ENCODE measurements around the gene ERMN.
"Not testable (repeated sequence)": the region's sequence is repeated elsewhere in the genome, so short reads cannot be mapped to it uniquely, and the experiment has no call there.

The ERMN gene, protein sequence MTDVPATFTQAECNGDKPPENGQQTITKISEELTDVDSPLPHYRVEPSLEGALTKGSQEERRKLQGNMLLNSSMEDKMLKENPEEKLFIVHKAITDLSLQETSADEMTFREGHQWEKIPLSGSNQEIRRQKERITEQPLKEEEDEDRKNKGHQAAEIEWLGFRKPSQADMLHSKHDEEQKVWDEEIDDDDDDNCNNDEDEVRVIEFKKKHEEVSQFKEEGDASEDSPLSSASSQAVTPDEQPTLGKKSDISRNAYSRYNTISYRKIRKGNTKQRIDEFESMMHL

DNA sequence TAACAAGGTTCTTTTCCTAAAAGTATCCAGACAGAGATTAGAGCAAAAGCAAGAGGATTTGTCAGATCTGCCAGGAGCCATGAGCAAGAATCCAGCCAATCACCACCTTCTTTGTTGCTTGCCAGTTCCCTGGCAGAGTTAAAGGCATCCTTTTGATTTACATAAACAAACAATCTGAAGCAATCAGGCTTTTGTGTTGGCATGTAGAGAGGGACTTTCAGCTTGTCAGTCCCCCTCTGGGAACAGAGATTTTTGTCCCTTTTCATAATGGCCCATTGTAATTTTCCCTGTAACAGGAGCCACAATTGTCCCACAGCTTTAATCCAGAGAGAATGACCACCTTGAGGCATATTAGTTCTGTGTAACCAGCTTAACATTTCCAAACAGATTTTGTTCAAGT, at the start of gene ERMN:
Gene ERMN, minus strand, starts transcription at position 39 of the 400 bp plus-strand sequence. CDS start 182 bp downstream, outside the sequence.
- DNase-seq (ENCODE audit: low spot score) = no peak

DNA sequence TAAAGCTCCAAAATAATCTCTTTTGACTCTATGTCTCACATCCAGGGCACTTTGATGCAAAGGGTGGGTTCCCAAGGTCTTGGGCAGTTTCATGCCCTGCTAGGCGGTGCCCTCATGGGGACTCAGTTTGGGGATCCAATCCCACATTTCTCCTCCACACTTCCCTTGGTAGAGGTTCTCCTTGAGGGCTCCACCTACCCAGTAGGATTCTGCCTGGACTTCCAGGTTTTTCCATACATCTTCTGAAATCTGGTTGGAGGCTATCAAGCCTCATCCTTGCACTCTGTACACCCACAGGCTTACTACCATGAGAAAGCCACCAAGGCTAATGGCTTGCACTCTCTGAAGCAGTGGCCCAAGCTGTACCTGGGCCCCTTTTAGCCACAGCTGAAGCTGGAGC, 49.8 kb upstream of the ERMN start:
- DNase-seq (ENCODE audit: low spot score) = no peak

DNA sequence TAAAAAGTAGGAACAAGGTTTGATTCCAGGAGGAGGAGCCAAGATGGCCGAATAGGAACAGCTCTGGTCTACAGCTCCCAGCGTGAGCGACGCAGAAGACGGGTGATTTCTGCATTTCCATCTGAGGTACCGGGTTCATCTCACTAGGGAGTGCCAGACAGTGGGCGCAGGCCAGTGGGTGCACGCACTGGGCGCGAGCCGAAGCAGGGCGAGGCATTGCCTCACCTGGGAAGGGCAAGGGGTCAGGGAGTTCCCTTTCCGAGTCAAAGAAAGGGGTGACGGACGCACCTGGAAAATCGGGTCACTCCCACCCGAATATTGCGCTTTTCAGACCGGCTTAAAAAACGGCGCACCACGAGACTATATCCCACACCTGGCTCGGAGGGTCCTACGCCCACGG, 42.9 kb upstream of the ERMN start:
- not testable (repeated sequence) for DNase-seq (ENCODE audit: low spot score)

DNA sequence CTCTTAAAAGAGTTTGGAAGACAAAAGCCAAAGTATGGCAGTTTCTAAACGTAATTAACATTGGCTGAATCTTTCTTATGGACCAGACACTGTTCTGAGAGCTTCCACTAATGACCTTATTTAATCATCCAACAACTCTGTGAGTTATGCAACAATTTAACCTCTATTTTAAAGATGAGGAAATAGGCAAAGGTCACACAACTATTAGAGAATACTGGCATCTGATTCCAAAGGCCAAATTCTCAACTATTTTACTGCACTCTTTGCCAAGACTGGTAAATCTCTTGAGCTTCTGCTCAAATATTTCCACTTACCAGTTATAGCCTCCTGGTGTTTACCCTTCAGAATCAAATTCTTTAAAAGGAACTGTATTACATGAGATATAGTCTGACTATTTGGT, 42.1 kb upstream of the ERMN start:
- DNase-seq (ENCODE audit: low spot score) = no peak

DNA sequence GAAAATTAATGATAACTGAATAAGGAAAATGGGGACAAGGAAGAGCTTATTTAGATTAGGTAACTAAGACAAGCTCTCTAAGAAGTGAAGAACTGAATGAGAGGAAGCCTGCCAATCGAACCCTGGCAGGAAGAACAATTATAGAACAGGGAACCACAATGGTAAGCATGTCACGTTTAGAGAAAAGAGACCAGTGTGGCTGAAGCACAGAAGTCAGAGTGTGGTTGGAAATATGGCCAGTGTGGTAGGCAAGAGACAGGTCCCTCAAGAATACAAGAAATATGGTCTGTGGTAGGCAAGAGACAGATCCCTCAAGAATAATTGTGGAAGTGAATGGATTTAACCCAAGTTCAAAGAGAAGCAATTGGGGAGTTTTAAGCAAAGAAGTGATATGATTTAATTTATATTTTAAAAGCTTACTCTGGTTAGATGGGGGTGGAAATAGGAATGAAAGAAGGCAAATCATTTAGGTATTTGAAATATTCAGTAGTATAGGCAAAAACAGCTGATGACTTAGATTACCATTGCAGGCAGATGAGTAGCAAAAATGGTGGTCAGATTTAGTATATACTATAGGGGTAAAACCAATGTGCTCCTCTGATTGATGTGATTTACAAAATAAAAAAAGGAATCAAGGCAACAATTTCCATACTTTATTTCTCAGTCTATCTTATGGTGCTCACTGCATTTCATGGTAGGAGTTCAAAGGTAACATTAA, 38.8 kb upstream of the ERMN start:
- no peak for DNase-seq (ENCODE audit: low spot score)

DNA sequence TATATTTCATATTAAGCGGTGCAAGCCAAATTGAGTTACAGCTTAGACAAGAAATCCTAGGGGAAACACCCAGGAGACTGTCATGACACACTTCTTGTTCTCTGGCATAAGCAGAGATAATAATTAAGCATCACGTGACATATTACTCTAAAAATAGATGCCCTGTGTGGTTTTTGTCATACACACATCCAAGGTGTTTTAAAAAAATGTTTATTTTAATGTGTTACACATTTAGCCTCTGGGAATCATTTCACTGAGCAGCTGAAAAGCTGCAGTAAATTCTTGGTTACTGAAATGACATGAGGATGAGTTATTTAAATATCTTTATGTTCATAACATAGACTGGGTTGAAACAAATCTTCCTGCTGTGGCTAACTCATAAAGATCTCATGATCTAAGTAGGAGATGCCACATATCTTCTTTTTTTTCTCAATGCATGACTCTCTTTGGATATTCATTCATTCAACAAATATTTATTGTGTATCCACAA, 38.0 kb upstream of the ERMN start:
- peak; percentile 17 for DNase-seq (ENCODE audit: low spot score)

DNA sequence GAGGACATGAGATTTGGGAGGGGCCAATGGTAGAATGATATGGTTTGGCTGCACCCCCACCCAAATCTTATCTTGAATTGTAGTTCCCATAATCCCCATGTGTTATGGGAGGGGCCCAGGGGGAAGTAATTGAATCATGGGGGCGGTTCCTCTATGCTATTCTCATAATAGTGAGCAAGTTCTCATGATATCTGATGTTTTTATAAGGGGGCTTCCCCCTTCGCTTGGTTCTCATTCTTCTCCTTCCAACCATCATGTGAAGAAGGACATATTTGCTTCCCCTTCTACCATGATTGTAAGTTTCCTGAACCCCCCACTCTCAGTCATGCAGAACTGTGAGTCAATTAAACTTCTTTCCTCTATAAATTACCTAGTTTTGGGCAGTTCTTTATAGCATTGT, 37.0 kb upstream of the ERMN start:
- DNase-seq (ENCODE audit: low spot score) = no peak

DNA sequence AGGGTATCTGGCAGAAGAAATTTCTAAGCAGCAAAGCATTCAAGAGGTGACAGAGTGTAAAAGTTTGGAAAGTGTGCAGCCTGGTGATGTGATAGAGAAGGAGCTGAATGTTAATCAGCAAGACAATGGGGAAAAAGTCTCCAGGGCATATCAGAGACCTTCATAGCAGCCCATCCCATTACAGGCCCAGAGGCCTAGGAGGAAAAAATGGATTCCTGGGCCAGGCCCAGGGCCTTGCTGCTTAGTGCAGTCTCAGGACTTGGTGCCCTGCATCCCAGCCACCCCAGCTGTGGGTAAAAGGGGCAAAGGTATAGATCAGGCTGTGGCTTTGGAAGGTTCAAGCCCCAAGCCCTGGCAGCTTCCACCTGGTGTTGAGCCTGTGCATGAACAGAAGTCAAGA, 35.9 kb upstream of the ERMN start:
- no peak for DNase-seq (ENCODE audit: low spot score)

DNA sequence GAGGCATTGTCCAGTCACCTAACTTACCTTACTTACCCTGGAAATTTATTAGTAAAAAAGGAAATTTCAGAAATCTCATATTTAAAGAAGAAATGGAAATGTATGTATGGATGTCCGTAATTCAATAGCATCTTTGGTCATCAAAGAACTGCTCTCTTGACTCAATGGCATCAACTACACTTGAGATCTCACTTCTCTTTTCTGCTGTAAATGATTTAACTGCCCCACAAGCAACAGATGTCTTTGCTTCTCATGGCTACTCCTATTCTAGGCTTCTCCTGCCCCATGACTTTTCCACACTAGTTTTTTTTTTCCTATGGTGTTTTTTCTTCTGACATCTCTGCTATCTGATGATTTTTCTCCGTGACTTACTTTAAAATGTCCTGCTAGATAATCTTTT, 34.0 kb upstream of the ERMN start:
- no peak for DNase-seq (ENCODE audit: low spot score)

DNA sequence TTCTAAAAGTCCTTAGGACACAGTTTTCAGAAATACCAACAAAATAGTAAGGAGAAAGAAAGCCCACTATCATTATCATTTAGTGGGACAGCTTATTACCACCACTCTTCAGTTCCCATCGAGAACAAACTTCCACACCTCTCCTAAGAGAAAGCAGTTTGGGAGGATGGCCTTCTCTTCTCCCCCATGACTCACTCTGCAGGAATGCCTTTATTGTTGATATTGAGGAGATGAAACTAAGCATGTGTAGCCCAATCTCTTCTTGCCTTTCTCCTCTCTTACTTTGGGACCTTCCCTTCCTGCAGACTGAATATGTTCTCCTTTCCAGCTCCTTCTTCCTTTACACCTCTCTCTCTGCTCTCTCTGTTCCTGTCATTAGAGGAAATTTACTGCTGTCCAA, 30.0 kb upstream of the ERMN start:
- peak; percentile 52 for DNase-seq (ENCODE audit: low spot score)

DNA sequence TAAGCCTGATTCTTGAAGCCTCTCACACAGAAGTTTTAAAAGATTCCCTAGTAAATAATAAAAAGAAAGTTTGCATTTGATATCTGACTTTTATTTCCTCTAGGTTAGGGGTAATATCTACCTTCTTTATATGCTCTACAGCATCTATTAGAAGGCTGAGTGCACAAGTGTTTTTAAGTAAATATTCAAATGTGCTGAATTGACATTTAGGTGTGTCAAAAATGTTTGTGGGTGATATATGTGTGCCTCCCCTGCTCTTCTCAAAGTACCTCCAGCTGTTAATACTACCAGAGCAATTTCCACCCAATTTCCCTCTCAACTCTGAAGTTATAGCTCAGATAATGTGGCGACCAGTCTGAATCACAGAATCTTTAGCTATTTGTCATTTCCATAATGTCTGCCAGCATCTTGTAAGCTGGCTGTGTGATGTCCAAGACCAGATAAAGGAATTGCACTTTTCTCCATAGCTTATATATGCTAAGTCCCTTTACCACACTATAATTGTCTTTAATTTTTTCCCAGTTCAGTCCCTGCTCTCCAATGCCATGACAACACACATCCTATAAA, 24.4 kb upstream of the ERMN start:
- DNase-seq (ENCODE audit: low spot score) = peak; percentile 37

DNA sequence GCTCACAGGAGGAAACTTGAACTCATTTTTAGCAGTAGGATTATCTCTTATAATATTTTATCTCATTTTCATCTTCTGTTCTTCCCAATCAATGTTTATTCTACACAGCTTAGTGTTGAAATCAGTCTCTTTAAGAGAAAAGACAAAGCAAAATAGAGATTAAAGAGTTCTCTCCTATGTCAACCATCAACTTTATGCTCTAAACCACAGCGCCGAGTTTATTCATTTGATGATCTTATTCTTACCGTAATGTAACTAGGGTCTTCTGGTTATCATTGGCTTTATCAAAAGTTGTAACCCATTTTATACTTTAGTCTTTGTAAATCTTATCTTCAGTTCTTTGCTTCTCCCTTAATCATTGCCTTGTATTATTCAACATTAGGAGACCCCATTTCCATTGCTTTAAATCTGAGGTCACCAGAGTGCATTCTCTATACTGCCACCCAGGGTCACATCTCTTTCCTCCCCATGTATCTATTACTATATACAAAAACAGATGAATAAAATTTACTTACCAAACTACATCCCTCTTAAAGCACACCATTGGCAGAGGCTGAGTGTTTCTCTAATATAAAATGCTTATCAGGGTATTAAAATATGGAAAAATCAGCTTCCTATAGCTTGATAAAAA, 22.8 kb upstream of the ERMN start:
- DNase-seq (ENCODE audit: low spot score) = no peak

DNA sequence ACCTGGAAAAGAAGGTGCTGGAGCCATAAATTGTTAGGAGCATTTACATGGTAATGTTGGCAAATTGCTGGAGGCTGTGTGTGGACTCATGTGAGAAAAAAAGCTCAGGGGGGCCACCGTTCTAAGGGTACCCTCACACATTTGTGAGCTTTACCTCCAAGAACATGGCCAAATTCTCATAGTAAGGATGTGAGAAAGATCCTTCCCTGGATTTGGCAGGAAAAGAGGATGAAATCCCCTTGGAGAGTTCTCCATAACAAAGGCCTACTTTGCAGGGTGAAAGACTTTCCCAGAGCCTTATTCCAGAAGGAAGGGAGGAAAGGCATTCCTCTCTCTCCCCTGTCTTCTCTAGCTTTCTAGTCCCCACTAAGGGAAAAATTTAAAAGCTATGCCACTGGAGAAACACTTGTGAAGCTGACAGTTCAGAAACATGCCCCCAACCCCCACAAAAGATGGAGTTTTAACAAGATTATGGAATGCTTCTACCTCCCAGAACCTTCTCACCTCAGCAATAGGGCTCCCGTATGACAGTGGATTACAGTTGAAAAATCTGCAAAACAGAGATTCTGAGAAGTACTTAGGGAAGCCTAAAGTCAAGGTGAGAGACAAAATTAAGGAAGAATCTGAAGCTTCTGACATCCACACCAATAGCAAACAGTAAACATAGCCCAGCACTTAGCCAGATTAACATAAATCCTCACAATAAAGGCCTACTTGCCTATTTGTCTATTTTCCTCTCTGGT, 20.2 kb upstream of the ERMN start:
- no peak for DNase-seq (ENCODE audit: low spot score)

DNA sequence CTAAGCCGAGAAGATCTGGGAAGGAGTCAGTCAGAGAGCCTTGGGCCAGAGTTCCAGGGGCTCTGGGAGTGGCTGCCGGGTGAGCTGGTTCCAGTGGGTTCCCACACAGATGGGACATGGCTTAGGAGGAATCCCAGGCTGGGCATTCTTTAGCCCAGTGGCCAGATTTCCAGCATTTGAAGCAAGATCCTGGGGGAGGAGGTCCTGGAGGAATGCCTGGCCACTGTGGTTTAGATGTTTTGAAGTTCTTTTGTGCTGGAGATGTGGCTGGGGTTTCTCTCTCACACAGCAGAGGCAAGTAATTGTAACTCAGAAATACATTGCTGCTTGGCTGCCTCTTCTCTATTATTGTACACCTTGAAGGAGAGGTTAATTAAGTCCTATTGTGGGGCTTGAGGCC, 15.8 kb upstream of the ERMN start:
- peak; percentile 16 for DNase-seq (ENCODE audit: low spot score)

DNA sequence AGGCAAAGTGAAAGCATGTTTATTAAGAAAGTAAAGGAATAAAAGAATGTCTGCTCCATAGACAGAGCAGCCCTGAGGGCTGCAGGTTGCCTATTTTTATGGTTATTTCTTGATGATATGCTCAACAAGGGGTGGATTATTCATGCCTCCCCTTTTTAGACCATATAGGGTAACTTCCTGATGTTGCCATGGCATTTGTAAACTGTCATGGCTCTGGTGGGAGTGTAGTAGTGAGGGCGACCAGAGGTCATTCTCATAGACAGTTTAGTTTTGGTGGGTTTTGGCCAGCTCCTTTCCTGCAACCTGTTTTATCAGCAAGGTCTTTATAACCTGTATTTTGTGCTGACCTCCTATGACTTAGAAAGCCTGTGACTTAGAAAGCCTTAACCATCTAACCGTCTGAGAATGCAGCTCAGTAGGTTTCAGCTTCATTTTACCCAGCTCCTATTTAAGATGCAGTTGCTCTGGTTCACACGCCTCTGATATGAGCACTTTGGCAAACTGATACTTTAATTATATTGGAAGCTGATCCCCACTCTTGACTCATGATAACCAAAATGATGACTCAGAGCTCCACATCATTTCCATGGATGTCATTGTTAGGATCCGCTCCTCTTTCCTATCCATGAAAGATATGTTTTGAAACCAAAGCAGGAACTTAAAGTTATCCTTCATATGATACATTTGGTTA, 14.5 kb upstream of the ERMN start:
- peak; percentile 14 for DNase-seq (ENCODE audit: low spot score)

DNA sequence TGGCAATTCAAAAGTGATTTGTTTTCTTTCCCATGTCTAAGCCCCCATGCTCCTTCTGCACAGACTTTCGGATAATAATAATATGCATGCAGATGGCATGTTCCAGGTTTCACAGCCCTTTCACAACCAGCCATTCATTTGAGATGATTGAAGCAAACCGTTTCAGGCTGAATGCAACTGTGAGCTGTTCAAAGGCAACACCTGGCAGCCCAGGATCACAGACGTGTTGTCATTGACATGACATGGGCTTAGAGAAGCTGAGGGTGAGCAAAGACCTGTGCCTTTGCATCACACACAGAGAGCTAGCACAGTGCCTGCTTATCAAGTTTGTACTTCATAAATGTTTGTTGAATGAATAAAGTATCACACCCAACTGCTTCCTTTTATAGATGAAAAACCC, 12.4 kb upstream of the ERMN start:
- no peak for DNase-seq (ENCODE audit: low spot score)

DNA sequence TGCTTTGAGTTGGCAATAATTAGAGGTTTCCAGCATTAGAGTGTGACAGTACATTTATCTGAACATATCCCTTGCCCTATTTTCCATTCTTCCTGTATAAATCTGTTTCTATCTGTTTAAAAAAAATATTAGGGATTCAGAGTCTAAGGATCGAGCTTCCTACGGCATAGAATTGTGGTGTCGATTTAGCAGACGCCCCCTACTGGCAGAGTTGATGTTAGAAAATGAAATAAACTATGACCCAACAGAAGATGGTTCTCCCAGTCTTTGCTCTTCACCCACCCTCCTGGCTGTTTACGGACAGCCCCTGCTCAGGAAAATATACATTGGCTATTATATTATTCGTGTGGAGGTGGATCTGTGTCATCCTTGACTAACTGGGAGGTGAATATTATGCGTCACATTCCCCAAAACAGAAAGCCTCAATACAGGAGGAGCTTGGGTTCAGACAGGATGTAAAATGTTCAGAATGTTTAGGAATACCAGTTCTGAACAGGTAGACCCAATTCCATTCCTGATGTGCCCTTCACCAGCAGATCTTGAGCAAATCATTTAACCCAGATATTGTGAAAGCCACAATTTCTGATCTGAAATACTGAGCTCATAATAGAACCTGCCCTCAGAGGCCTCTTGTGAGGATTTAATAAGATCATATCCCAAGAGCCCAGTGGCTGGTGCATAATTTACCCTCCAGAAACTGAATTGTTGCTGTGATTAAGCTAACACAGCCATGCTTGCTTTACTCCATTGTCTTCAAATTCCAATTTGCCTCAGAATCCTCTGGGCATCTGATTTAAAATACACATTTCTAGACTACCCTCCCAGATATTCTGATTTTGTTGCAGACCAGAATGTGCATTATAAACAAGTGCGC, 10.8 kb upstream of the ERMN start:
- DNase-seq (ENCODE audit: low spot score) = peak; percentile 39

DNA sequence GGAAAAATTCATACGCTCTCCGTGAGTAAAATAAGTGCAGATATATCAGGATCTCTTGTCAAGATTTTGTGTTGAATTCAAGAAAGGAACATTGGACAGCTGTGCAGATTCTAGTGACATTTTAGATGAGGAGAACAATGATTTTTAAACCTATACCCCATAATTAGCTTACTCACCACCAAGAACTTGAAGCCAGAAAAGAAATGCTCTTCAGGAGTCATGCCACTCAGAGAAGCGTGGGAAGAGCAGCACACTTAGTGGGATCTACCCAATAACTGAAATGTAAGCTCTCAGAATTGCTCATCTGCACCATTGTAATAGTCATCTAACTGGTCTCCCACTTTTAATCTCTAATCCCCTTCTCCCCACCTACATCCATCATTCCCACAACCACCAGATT, 9.2 kb upstream of the ERMN start:
- DNase-seq (ENCODE audit: low spot score) = no peak

DNA sequence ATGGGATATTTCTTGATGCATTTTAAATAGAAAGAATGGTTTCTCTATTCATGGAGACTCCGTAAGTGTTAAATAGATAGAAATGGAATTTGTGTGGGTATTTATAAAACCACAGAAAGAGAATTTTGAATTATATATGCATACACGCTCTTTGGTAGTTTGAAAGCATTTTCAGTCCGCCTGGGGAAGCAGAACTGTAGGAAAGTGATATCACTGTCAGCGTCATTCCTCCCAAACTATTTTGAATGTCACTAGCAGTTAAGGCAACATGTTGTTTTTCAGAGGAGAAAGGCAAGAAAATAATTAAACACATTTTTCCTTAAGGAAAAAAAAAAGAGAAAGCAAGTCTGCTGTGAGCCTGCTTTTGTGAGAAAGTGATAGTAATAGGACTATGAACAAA, 8.7 kb upstream of the ERMN start:
- no peak for DNase-seq (ENCODE audit: low spot score)

DNA sequence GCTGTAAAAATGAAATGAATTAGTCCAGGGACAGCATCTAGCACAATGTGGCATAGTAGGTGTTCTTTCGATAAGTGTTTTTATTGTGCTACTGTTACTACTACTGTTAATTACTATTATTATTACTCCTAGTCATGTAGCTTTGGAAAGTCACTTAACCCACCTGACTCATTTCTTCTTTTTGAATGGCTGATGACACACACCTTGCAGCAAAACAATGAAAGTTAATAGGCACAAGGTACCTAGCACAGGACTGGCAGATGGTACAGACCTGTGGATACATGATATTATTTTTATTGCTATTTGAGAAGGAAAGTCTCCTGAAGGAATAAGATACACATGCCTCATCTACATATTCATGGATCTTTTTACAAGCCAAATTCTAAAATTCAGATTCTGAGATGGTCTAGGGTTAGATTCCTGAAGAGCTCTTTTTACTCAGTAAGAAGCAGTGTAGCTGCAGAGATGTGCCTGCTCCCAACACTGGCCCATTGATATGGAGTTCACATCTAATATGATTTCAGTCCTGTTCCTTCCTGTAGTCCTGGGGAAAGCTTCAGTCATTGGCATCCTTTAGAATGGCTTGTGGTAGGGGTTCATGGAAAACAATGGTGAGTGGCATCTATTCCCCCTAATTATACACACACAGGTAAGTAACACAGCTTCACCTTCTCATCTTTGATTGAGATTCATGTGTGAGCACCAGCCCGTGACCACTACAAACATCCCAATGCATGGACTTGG, 7.9 kb upstream of the ERMN start:
- no peak for DNase-seq (ENCODE audit: low spot score)
